GM12891 (cell line): ENCODE measurements around the gene PIP5K1C.

ENCODE experiments used
- PAX5 ChIP-seq: IDR thresholded peaks from 2 replicates; pipeline ENCODE4 v1.6.1; 2011; ENCODE audit warnings: low read length, moderate library complexity, mild to moderate bottlenecking; ENCODE audit not compliant: insufficient read depth, severe bottlenecking
- POLR2A ChIP-seq: IDR thresholded peaks from 2 replicates; pipeline ENCODE4 v1.6.1; 2011; ENCODE audit warnings: low read depth, low read length, control low read depth
- POLR2AphosphoS5 ChIP-seq: IDR thresholded peaks from 2 replicates; pipeline ENCODE4 v1.6.1; 2011; ENCODE audit warnings: low read depth, low read length, control low read depth
- POU2F2 ChIP-seq: IDR thresholded peaks from 2 replicates; pipeline ENCODE4 v1.6.1; 2011; ENCODE audit warnings: low read depth, mild to moderate bottlenecking, control low read depth, low read length, moderate library complexity
- TAF1 ChIP-seq: IDR thresholded peaks from 2 replicates; pipeline ENCODE4 v1.6.1; 2011; ENCODE audit warnings: low read depth, low read length, control low read depth

DNA sequence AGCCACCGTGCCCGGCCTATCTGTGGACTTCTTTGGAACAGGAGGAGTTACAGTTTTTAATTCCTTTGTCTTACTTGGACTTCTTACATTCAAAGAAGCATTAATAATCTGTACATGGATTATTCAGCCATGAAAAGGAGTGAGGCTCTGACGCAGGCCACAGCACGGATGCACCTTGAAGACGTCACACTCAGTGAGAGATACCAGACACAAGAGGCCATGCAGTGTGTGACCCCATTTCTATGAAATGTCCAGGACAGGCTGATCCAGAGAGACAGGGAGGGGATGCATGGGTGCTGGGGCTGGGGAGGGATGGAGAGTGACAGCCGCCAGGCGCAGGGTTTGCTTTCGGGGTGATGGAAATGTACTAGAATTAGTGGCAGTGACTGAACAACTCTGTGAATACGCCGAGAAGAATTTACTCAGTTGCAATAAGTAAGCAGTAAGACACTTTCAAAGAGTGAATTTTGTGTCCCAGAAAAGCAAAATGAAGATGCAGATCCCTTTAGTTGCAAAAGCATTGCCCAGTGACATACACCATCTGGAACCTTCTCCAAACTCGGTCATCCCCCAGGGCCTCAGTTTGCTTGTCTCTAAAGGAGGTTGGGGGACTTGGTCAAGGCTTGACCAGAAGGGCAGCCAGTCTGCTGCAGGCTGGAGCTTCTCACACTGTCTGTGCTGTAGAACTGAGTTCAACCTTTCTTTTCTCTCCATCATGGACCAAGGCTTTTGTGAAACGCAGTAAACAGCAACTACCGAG, 25.3 kb downstream of the PIP5K1C start:
- TF ChIP-seq POLR2A, result no peak
- no peak for TF ChIP-seq TAF1
- no peak for TF ChIP-seq POU2F2
- TF ChIP-seq PAX5, result no peak
- no peak for TF ChIP-seq POLR2AphosphoS5
